RKO (cell line): Measurements from ENCODE around the gene UBE2J1.

Experiments used
- DNase-seq: peaks from one replicate; pipeline ENCODE4 v3.0.0-alpha.2; 2016; ENCODE audit warnings: low spot score

UBE2J1 gene

GRCh38 chr6:89364586-89364985 lies 12.1 kb upstream of the UBE2J1 start:
- DNase-seq = no peak

- DNase-seq = no peak
Measured at GRCh38 chr6:89361171-89361570, 8.6 kb upstream of the UBE2J1 start.

GRCh38 chr6:89360415-89360999 lies 8.0 kb upstream of the UBE2J1 start:
- no peak for DNase-seq

GRCh38 chr6:89359561-89359960 lies 7.0 kb upstream of the UBE2J1 start:
- DNase-seq = no peak

GRCh38 chr6:89357390-89357789 lies 4.9 kb upstream of the UBE2J1 start:
- DNase-seq = no peak

GRCh38 chr6:89356642-89357170 lies 4.2 kb upstream of the UBE2J1 start:
- DNase-seq = no peak

- no peak for DNase-seq
Measured at GRCh38 chr6:89355511-89356194, 3.1 kb upstream of the UBE2J1 start.

- DNase-seq = no peak
Measured at GRCh38 chr6:89353702-89354392, 1.3 kb upstream of the UBE2J1 start.

GRCh38 chr6:89353118-89353556 lies 615 bp upstream of the UBE2J1 start:
- DNase-seq = no peak

- peak; percentile 21 for DNase-seq
Measured at GRCh38 chr6:89351671-89352277, 748 bp downstream of the UBE2J1 start.

- DNase-seq = no peak
Measured at GRCh38 chr6:89350281-89350966, 2.1 kb downstream of the UBE2J1 start.

- DNase-seq = no peak
Measured at GRCh38 chr6:89348372-89348771, 4.2 kb downstream of the UBE2J1 start.

- DNase-seq = peak; percentile 9
Measured at GRCh38 chr6:89347825-89348224, 4.7 kb downstream of the UBE2J1 start.

GRCh38 chr6:89346433-89346832 lies 6.1 kb downstream of the UBE2J1 start:
- DNase-seq = no peak

GRCh38 chr6:89339565-89339964 lies 13.0 kb downstream of the UBE2J1 start:
- DNase-seq = no peak

- no peak for DNase-seq
Measured at GRCh38 chr6:89335164-89335563, 17.4 kb downstream of the UBE2J1 start.

GRCh38 chr6:89330910-89331309 lies 21.6 kb downstream of the UBE2J1 start:
- DNase-seq = no peak

GRCh38 chr6:89328976-89329375 lies 23.5 kb downstream of the UBE2J1 start:
- no peak for DNase-seq

GRCh38 chr6:89324304-89324703 lies 28.2 kb downstream of the UBE2J1 start:
- DNase-seq = no peak

- DNase-seq = no peak
Measured at GRCh38 chr6:89323511-89323971, 29.0 kb downstream of the UBE2J1 start.

- DNase-seq = no peak
Measured at GRCh38 chr6:89321131-89321970, 31.2 kb downstream of the UBE2J1 start.
